A549 (cell line): Measurements from ENCODE around the gene AMZ1. TPM values are rescaled to one million over a fixed set of nuclear protein-coding genes. Genes with fewer than 3 reads are reported as not detected.

ENCODE experiments used
- ATAC-seq, 2 experiments: fragments of 200-7000 bp in 1 of 2; fragments of >200 bp in 1 of 2; cut with Nextera tagmentation in 1 of 2; cut with Tn5 transposase in 1 of 2; 3 replicates each; pipeline versions ENCODE4 v1.8.0 to v1.9.1; 2018 to 2020; ENCODE audit warnings: mild to moderate bottlenecking in 1 of 2, moderate library complexity in 1 of 2
- CTCF ChIA-PET: fragments of 300-600 bp; sonication (Branson Sonifier 250); formaldehyde crosslinking; extraction: SDS; loops from one replicate; lab custom pipeline; 2021; ENCODE audit warnings: antibody characterized with exemption, inconsistent platforms; lab: Yijun Ruan, JAX
- POLR2A ChIA-PET: fragments of 350-600 bp; formaldehyde crosslinking; extraction: SDS; loops from one replicate; lab custom pipeline; 2021; ENCODE audit warnings: antibody characterized with exemption, inconsistent platforms; lab: Yijun Ruan, JAX
- DNase-seq, 2 experiments: peaks; one replicate each; pipeline versions ENCODE4 v3.0.0 to v3.0.0-alpha.2; 2011 to 2016; ENCODE audit warnings: low read depth in 1 of 2, low spot score in 1 of 2
- FAIRE-seq: peaks from 2 replicates; lab custom pipeline; 2011; peaks lifted over from hg19 to GRCh38; lab: Jason Lieb, UNC
- H3K27ac ChIP-seq, 2 experiments: fragments of >200 bp; sonication (Bioruptor Twin); formaldehyde crosslinking; 3 replicates each; pipeline ENCODE4 v1.5.1; 2016 to 2017
- H3K4me1 ChIP-seq: fragments of >200 bp; sonication (Bioruptor Twin); formaldehyde crosslinking; 3 replicates; pipeline ENCODE4 v1.6.1; 2016
- H3K4me2 ChIP-seq: fragments of >200 bp; sonication (Bioruptor Twin); formaldehyde crosslinking; 3 replicates; pipeline ENCODE4 v1.6.1; 2016
- H3K4me3 ChIP-seq: fragments of >200 bp; sonication (Bioruptor Twin); formaldehyde crosslinking; 3 replicates; pipeline ENCODE4 v1.5.1; 2016
- H3K9me3 ChIP-seq: fragments of >200 bp; sonication (Bioruptor Twin); formaldehyde crosslinking; 3 replicates; pipeline ENCODE4 v1.6.1; 2016
- ATOH8 ChIP-seq: fragments of 250-450 bp; sonication (Bioruptor Pico); IDR thresholded peaks from 2 replicates; pipeline ENCODE4 v1.5.0; 2020; ENCODE audit warnings: low read depth, mild to moderate bottlenecking, moderate library complexity
- CBX8 ChIP-seq: fragments of 200-600 bp; sonication (generic); IDR thresholded peaks from 2 replicates; pipeline ENCODE4 v1.6.1; 2016
- CEBPB ChIP-seq, 2 experiments: fragments of >200 bp in 1 of 2; sonication (Bioruptor Twin) in 1 of 2; formaldehyde crosslinking in 1 of 2; IDR thresholded peaks; 2 replicates each; pipeline ENCODE4 v1.6.1; 2012 to 2016
- EHMT2 ChIP-seq: fragments of 200-600 bp; sonication (generic); IDR thresholded peaks from 2 replicates; pipeline ENCODE4 v1.6.1; 2016; ENCODE audit warnings: antibody characterized with exemption, low read depth, mild to moderate bottlenecking, moderate library complexity
- ELK1 ChIP-seq: fragments of 150-350 bp; IDR thresholded peaks from 2 replicates; pipeline ENCODE4 v1.6.1; 2014; ENCODE audit warnings: low read depth, mild to moderate bottlenecking, low read length
- EP300 ChIP-seq, 2 experiments: fragments of >200 bp; sonication (Bioruptor Twin); formaldehyde crosslinking; IDR thresholded peaks; 2 replicates in 1 of 2; 3 replicates in 1 of 2; pipeline ENCODE4 v1.6.1; 2016 to 2017
- FOSL2 ChIP-seq, 2 experiments: fragments of 450-650 bp in 1 of 2; fragments of >200 bp in 1 of 2; sonication (Bioruptor Twin) in 1 of 2; formaldehyde crosslinking; IDR thresholded peaks; 2 replicates each; pipeline versions ENCODE4 v1.5.0 to v1.6.1; 2016 to 2020; ENCODE audit warnings: mild to moderate bottlenecking in 1 of 2, moderate library complexity in 1 of 2
- FOXS1 ChIP-seq: fragments of 250-450 bp; sonication (Bioruptor Pico); IDR thresholded peaks from 2 replicates; pipeline ENCODE4 v1.5.0; 2020; ENCODE audit warnings: mild to moderate bottlenecking, moderate library complexity
- GATA3 ChIP-seq: IDR thresholded peaks from 2 replicates; pipeline ENCODE4 v1.6.1; 2012; ENCODE audit warnings: borderline replicate concordance
- HDAC2 ChIP-seq: fragments of 200-600 bp; sonication (generic); IDR thresholded peaks from 2 replicates; pipeline ENCODE4 v1.6.1; 2016
- HOXA7 ChIP-seq: fragments of 250-450 bp; sonication (Bioruptor Pico); IDR thresholded peaks from 2 replicates; pipeline ENCODE4 v1.5.0; 2020; ENCODE audit warnings: mild to moderate bottlenecking, moderate library complexity
- JUNB ChIP-seq: fragments of >200 bp; sonication (Bioruptor Twin); formaldehyde crosslinking; IDR thresholded peaks from 2 replicates; pipeline ENCODE4 v1.6.1; 2016
- KDM1A ChIP-seq: fragments of 200-600 bp; sonication (generic); IDR thresholded peaks from 2 replicates; pipeline ENCODE4 v1.6.1; 2016; ENCODE audit warnings: low read depth, mild to moderate bottlenecking
- MAFK ChIP-seq: fragments of 450-650 bp; IDR thresholded peaks from 2 replicates; pipeline ENCODE4 v1.6.1; 2014; ENCODE audit not compliant: partially characterized antibody
- NPAS2 ChIP-seq: fragments of 250-450 bp; sonication (Bioruptor Pico); IDR thresholded peaks from 2 replicates; pipeline ENCODE4 v1.8.0; 2022; ENCODE audit warnings: mild to moderate bottlenecking, moderate library complexity, borderline replicate concordance
- PBX3 ChIP-seq: IDR thresholded peaks from 2 replicates; pipeline ENCODE4 v1.6.1; 2012
- PHF8 ChIP-seq: fragments of 200-600 bp; sonication (generic); IDR thresholded peaks from 2 replicates; pipeline ENCODE4 v1.6.1; 2016; ENCODE audit warnings: low read depth, mild to moderate bottlenecking, antibody characterized with exemption, moderate library complexity, borderline replicate concordance
- POLR2AphosphoS2 ChIP-seq: conservative IDR thresholded peaks from 2 replicates; pipeline ENCODE4 v1.6.1; 2012; ENCODE audit warnings: low read length, improper control_type of control experiment, inconsistent platforms
- RAD21 ChIP-seq, 2 experiments: fragments of >200 bp in 1 of 2; sonication (Bioruptor Twin) in 1 of 2; formaldehyde crosslinking in 1 of 2; IDR thresholded peaks in 1 of 2; conservative IDR thresholded peaks in 1 of 2; 2 replicates in 1 of 2; 3 replicates in 1 of 2; pipeline ENCODE4 v1.6.1; 2012 to 2018; ENCODE audit warnings: inconsistent platforms in 1 of 2
- SREBF2 ChIP-seq: fragments of 450-650 bp; IDR thresholded peaks from 2 replicates; pipeline ENCODE4 v1.6.1; 2014; ENCODE audit warnings: mild to moderate bottlenecking, moderate library complexity
- TFCP2L1 ChIP-seq: fragments of 250-450 bp; sonication (Bioruptor Pico); IDR thresholded peaks from 2 replicates; pipeline ENCODE4 v1.5.0; 2021; ENCODE audit warnings: mild to moderate bottlenecking
- TP53 ChIP-seq: fragments of 250-450 bp; sonication (Bioruptor Pico); IDR thresholded peaks from 2 replicates; pipeline ENCODE4 v1.5.0; 2021; ENCODE audit warnings: mild to moderate bottlenecking, moderate library complexity
- USF2 ChIP-seq: fragments of 450-650 bp; IDR thresholded peaks from 2 replicates; pipeline ENCODE4 v1.6.1; 2014; ENCODE audit warnings: antibody characterized with exemption
- ZNF302 ChIP-seq: fragments of 250-450 bp; sonication (Bioruptor Pico); IDR thresholded peaks from 2 replicates; pipeline ENCODE4 v1.9.0; 2021; ENCODE audit warnings: inconsistent platforms, mild to moderate bottlenecking, moderate library complexity
- WGBS: methylation state at CpG from one replicate; pipeline ENCODE4 v1.1.6; 2017; ENCODE audit errors: missing lambda C conversion rate; 5-methylcytosine and 5-hydroxymethylcytosine counted together
- polyA plus RNA-seq, 4 experiments: library from polyadenylated mRNA; depleted of rRNA in 3 of 4; stranded (reverse); fragments of >200 nt; fragmentation: RNase III in 1 of 4; extraction: RNeasy Plus Mini Kit Qiagen cat#74134 plus additional on column Dnase treatment in 1 of 4; gene quantifications; 2 replicates in 3 of 4; 3 replicates in 1 of 4; pipeline ENCODE4 v1.2.3, GENCODE V29; 2011 to 2017

AMZ1 gene
- polyA plus RNA-seq, 2 of the 4 experiments (the other 2 are of a cell fraction) = 0.01 TPM; not detected in 1

- POLR2A ChIA-PET = no interaction called here
- DNase-seq = no peak
- no peaks in the 10 kb centered on the region for H3K4me1 ChIP-seq
- no peak overlapping the region for H3K27ac ChIP-seq
- TF ChIP-seq FOXS1 (CRISPR knock-in tag) (no peak), FOSL2 (IDR thresholded peaks at IDR 0.05) (no peak), FOSL2 (CRISPR knock-in tag; IDR thresholded peaks at IDR 0.05) (no peak), EHMT2 (no peak), MAFK (no peak), HDAC2 (no peak), EP300 (IDR thresholded peaks at IDR 0.05) (no peak), ATOH8 (CRISPR knock-in tag) (no peak), ZNF302 (CRISPR knock-in tag) (no peak), PHF8 (no peak), TFCP2L1 (no peak), GATA3 (no peak), TP53 (CRISPR knock-in tag) (no peak), SREBF2 (no peak)
- TF ChIP-seq, all 56 proteins: peak for 0
- 50% methylated on average over 5 of the region's 5 CpGs for WGBS
- Histone ChIP-seq H3K4me2 (no peak overlapping the region), H3K4me3 (no peak overlapping the region), H3K9me3 (no peaks in the 10 kb centered on the region)
- CTCF ChIA-PET = interaction anchor here (0.6 to 5.5 kb wide), 4 partner anchors 11 to 199 kb away, joined by 3 to 28 read pairs (median 6); no protein-coding TSS in a partner anchor
- FAIRE-seq (no peak), ATAC-seq (no peak)
Measured at GRCh38 chr7:2654059-2654458, 33.9 kb upstream of the AMZ1 start.

GRCh38 chr7:2655870-2656614 lies 32.0 kb upstream of the AMZ1 start:
- Histone ChIP-seq H3K4me2 (no peak overlapping the region), H3K4me3 (no peak overlapping the region), H3K9me3 (no peaks in the 10 kb centered on the region), H3K27ac (no peak overlapping the region), H3K4me1 (no peaks in the 10 kb centered on the region)
- no peak for DNase-seq
- TF ChIP-seq NPAS2 (CRISPR knock-in tag) (no peak), ATOH8 (CRISPR knock-in tag) (no peak), PBX3 (no peak)
- ChIA-PET CTCF (interaction anchor here (0.8 to 5.5 kb wide), 5 partner anchors 12 to 205 kb away, joined by 3 to 28 read pairs (median 5); no protein-coding TSS in a partner anchor), POLR2A (interaction anchor here (0.5 kb wide), 1 partner anchor 13 kb away, joined by 3 read pairs; no protein-coding TSS in a partner anchor)
- 89% methylated on average over 28 of the region's 29 CpGs for WGBS
- no peak for ATAC-seq
- FAIRE-seq = no peak

- FAIRE-seq (no peak), DNase-seq (no peak), ATAC-seq (no peak)
- no peak for TF ChIP-seq CBX8
- no peak for TF ChIP-seq HOXA7 (CRISPR knock-in tag)
- TF ChIP-seq RAD21 (conservative IDR thresholded peaks at IDR 0.05 in 1 of 2, IDR thresholded peaks at IDR 0.05 in 1 of 2) = no peak
- no peak for TF ChIP-seq TFCP2L1
- no peak for TF ChIP-seq JUNB
- no peak for TF ChIP-seq KDM1A
- TF ChIP-seq GATA3 = no peak
- TF ChIP-seq SREBF2 = no peak
- TF ChIP-seq POLR2AphosphoS2 = no peak
- TF ChIP-seq USF2 = no peak
- no peak for TF ChIP-seq MAFK
- no peak for TF ChIP-seq CEBPB (IDR thresholded peaks at IDR 0.05)
- TF ChIP-seq ELK1 = no peak
- no peak overlapping the region for H3K4me3 ChIP-seq
- WGBS = 83% methylated on average over 2 of the region's 2 CpGs
- no peaks in the 10 kb centered on the region for H3K9me3 ChIP-seq
- H3K4me2 ChIP-seq = no peak overlapping the region
- H3K4me1 ChIP-seq = no peaks in the 10 kb centered on the region
- no peak overlapping the region for H3K27ac ChIP-seq
- CTCF ChIA-PET = interaction anchor here (0.6 to 5.5 kb wide), 7 partner anchors 11 to 206 kb away, joined by 3 to 28 read pairs (median 5); no protein-coding TSS in a partner anchor
- POLR2A ChIA-PET = no interaction called here
Measured at GRCh38 chr7:2657208-2657607, 30.8 kb upstream of the AMZ1 start.
